Right atrium auricular region (tissue), 2 donors: ENCODE data around the gene NPFFR1. TPM values are rescaled to one million over a fixed set of nuclear protein-coding genes. Genes with fewer than 3 reads are reported as not detected.
"Not testable (repeated sequence)": the region's sequence is repeated elsewhere in the genome, so short reads cannot be mapped to it uniquely, and the experiment has no call there.

Experiments used
- DNase-seq: peaks from one replicate; pipeline ENCODE4 v3.0.0-alpha.2; 2019; ENCODE audit warnings: low spot score
- H3K27ac ChIP-seq, 2 donors: fragments of 200-600 bp; sonication (generic); 1 replicate in 1 of 2; 2 replicates in 1 of 2; pipeline ENCODE4 v1.5.1; 2016 to 2019
- H3K27me3 ChIP-seq, 2 donors: fragments of 200-600 bp; sonication (generic); one replicate each; pipeline versions ENCODE4 v1.5.1 to v1.6.0; 2017 to 2019
- H3K36me3 ChIP-seq: fragments of 200-600 bp; sonication (generic); one replicate; pipeline ENCODE4 v1.5.1; 2016
- H3K4me1 ChIP-seq, 2 donors: fragments of 200-600 bp; sonication (generic); one replicate each; pipeline versions ENCODE4 v1.5.1 to v1.6.0; 2017 to 2019
- H3K4me3 ChIP-seq, 2 donors: fragments of 200-600 bp; sonication (generic); 1 replicate in 1 of 2; 2 replicates in 1 of 2; pipeline ENCODE4 v1.5.1; 2017 to 2019; ENCODE audit warnings: mild to moderate bottlenecking in 1 of 2, moderate library complexity in 1 of 2
- H3K9me3 ChIP-seq, 2 donors: fragments of 200-600 bp; sonication (generic); one replicate each; pipeline ENCODE4 v1.5.1; 2019
- total RNA-seq, 2 donors: library from RNA; depleted of rRNA; stranded (reverse); fragments of >200 nt; gene quantifications; one replicate each; pipeline ENCODE4 v1.1.0, GENCODE V29; 2016
- TF ChIP-seq, protein P1 (sequence below), 2 donors: fragments of 200-600 bp; sonication (generic); IDR thresholded peaks; one replicate each; pipeline ENCODE4 v1.5.1; 2019; ENCODE audit warnings: antibody characterized with exemption in 2 of 2

The NPFFR1 gene
- total RNA-seq, 2 donors from 2014 or later: 0.47 TPM; not detected in 1

DNA sequence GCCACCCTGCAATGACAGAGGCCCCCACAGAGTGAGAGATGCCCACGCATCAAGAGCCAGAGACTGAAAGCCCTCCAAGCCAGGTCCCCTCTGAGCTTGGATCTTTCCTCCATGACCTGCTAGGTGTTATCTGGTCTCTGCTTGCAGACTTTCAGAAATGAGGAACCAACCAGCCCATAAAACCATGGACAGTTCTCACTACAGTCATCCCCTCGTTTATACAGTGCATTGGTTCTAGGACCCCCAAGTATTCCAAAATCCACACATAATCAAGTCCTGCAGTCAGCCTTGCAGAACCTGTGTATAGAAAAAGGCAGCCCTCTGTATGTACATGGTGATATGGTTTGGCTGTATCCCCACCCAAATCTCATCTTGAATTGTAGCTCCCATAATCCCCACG, 23.1 kb downstream of the NPFFR1 start:
- H3K4me1 ChIP-seq: peaks cover 0 to under 1% of the 10 kb centered on the region in 2 donors
- H3K27me3 ChIP-seq: peaks cover 0 to 1% of the 10 kb centered on the region in 2 donors
- H3K27ac ChIP-seq: no peak overlapping the region
- no peaks in the 10 kb centered on the region for H3K36me3 ChIP-seq
- no peak overlapping the region for H3K4me3 ChIP-seq
- TF ChIP-seq, protein P1, sequence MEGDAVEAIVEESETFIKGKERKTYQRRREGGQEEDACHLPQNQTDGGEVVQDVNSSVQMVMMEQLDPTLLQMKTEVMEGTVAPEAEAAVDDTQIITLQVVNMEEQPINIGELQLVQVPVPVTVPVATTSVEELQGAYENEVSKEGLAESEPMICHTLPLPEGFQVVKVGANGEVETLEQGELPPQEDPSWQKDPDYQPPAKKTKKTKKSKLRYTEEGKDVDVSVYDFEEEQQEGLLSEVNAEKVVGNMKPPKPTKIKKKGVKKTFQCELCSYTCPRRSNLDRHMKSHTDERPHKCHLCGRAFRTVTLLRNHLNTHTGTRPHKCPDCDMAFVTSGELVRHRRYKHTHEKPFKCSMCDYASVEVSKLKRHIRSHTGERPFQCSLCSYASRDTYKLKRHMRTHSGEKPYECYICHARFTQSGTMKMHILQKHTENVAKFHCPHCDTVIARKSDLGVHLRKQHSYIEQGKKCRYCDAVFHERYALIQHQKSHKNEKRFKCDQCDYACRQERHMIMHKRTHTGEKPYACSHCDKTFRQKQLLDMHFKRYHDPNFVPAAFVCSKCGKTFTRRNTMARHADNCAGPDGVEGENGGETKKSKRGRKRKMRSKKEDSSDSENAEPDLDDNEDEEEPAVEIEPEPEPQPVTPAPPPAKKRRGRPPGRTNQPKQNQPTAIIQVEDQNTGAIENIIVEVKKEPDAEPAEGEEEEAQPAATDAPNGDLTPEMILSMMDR (IDR thresholded peaks at IDR 0.05): no peak
- no peak for DNase-seq
- H3K9me3 ChIP-seq: no peaks in the 10 kb centered on the region

DNA sequence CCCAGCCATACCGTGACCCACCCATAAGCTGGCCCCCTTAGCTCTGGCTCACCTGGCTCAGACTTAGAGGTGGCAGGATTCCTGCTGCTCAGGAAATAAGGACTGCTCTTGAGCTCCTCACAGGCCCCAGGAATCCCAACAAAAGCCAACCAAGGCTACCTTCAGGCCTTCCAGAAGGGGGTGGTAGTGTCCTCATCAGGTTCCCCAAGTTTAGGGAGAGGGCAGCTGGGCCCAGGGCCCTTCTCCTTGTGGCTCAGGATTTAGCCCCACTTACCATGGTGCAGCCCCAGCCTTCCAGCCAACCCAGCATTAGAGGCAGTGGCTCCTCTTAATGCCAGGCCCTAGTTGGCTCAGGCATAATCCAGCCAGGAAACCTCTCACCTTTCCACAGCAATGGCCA, 23.5 kb downstream of the NPFFR1 start:
- H3K27me3 ChIP-seq: peaks cover 2 to 6% of the 10 kb centered on the region in 2 donors

DNA sequence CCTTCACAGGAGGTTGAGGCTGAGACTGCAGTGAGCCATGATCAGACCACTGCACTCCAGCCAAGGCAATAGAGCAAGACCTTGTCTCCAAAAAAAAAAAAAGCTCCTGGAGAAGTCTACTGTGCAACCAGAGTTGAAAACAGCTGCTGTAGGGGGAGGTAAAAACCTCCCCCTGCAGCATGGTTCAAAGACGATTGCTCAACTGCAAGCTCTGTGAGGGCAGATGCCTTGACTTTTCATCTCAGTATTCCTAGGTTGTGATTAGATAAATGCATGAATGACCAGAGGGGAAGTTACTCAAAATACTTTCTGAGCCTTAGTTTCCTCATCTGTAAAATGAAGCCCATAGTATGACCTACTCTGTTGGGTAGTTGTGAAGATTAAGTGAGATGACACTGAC, 25.6 kb downstream of the NPFFR1 start:
- TF ChIP-seq, protein P1 (IDR thresholded peaks at IDR 0.05): no peak
- Histone ChIP-seq H3K27ac (no peak overlapping the region), H3K4me3 (no peak overlapping the region), H3K9me3 (no peaks in the 10 kb centered on the region), H3K27me3 (peaks cover 7 to 16% of the 10 kb centered on the region in 2 donors), H3K4me1 (peaks cover 0 to 7% of the 10 kb centered on the region in 2 donors), H3K36me3 (no peaks in the 10 kb centered on the region)
- no peak for DNase-seq

More for the DNA sequence above, 23.5 kb downstream of the NPFFR1 start:
- Histone ChIP-seq H3K4me1 (peaks cover 0 to 5% of the 10 kb centered on the region in 2 donors), H3K9me3 (no peaks in the 10 kb centered on the region), H3K27ac (no peak overlapping the region), H3K36me3 (no peaks in the 10 kb centered on the region), H3K4me3 (no peak overlapping the region)
- TF ChIP-seq, protein P1 (IDR thresholded peaks at IDR 0.05): no peak
- no peak for DNase-seq

DNA sequence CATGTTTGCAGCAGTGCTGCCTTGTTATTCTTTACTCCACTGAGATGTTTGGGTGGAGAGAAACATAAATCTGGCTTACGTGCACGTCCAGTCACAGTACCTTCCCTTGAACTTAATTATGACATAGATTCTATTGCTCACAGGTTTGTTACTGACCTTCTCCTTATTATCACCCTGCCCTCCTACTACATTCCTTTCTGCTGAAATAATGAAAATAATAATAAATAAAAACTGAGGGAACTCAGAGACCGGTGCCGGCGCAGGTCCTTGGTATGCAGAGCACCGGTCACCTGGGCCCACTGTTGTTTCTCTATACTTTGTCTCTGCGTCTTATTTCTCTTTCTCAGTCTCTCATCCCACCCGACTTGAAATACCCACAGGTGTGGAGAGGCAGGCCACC, 26.0 kb downstream of the NPFFR1 start:
- peaks cover 7 to 16% of the 10 kb centered on the region in 2 donors for H3K27me3 ChIP-seq
- H3K4me1 ChIP-seq, H3K4me3 ChIP-seq, H3K27ac ChIP-seq, DNase-seq, H3K36me3 ChIP-seq, H3K9me3 ChIP-seq: not testable (repeated sequence)

DNA sequence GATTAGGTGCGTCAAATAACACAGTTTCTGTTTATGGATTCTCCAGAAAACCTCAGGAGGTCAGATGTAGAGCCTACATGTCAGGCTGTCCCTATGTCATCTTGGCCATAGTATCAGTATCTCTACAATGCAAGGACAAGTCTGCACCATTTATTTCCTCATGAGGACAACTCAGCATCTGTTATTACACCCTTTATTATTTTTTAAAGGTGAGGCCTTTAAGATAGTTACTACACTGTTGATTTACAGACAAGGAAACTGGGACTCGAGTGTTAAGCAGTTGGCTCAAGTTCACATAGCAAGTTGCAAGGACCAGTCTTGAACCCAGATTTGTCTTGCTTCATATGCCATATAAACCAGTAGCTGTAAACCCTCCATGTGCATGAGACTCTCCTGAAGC, 27.3 kb downstream of the NPFFR1 start:
- peaks cover 7 to 16% of the 10 kb centered on the region in 2 donors for H3K27me3 ChIP-seq

DNA sequence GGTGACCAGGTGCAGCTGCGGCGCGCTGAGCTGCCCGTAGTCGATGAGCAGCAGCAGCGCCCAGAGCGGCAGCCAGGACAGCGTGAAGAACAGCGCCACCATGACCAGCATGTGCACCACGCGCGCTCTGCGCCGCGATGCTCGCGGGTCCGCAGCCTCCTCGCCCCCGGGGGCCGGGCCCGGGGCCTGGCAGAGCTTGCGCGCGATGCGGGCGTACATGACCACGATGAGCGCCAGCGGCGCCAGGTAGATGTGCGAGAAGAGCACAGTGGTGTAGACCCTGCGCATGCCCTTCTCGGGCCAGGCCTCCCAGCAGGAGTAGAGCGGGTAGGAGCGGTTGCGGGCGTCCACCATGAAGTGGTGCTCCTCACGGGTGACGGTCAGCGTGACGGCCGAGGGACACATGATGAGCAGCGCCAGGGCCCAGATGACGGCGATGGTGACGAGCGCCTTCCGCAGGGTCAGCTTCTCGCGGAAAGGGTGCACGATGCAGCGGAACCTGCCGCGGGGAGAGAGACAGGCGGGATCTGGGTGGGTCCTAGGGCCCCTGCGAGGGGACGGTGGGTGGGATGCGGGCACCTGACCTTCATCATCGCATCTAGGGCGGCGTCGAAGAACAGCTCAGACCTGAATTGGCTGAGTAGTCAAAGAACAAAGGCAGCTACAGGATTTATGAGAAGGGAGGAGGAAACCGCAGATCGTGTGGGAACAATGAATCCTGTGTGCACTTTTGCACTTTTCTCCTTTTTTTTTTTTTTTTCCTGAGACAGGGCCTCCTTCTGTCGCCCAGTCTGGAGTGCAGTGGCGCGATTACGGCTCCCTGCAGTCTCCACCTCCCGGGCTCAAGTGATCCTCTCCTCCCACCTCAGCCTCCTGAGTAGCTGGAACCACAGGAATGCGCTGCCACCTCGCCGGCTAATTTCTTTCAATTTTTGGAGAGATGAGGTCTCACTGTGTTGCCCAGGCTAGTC, 28.2 kb downstream of the NPFFR1 start:
- Histone ChIP-seq H3K9me3 (no peaks in the 10 kb centered on the region), H3K27me3 (peaks cover 7 to 16% of the 10 kb centered on the region in 2 donors), H3K36me3 (no peaks in the 10 kb centered on the region), H3K4me3 (peak overlapping the region in 1 of 2 donors; percentile 26), H3K4me1 (peaks cover 0 to 7% of the 10 kb centered on the region in 2 donors), H3K27ac (no peak overlapping the region)
- DNase-seq: no peak
- TF ChIP-seq, protein P1 (IDR thresholded peaks at IDR 0.05): peak in 1 of 2 donors; percentile 24

More for the DNA sequence above, 27.3 kb downstream of the NPFFR1 start:
- TF ChIP-seq, protein P1 (IDR thresholded peaks at IDR 0.05): no peak
- H3K4me3 ChIP-seq: no peak overlapping the region
- H3K36me3 ChIP-seq: no peaks in the 10 kb centered on the region
- H3K9me3 ChIP-seq: no peaks in the 10 kb centered on the region
- H3K27ac ChIP-seq: no peak overlapping the region
- DNase-seq: no peak
- peaks cover 0 to 7% of the 10 kb centered on the region in 2 donors for H3K4me1 ChIP-seq
